H1 (cell line): ENCODE results near the gene BEAN1. TPM values are rescaled to one million over a fixed set of nuclear protein-coding genes. Genes with fewer than 3 reads are reported as not detected.

Experiments
- CTCF ChIA-PET: fragments of 300-600 bp; sonication (Branson Sonifier 250); formaldehyde crosslinking; loops from one replicate; lab custom pipeline; 2021; ENCODE audit not compliant: partially characterized antibody; lab: Charles Lee
- POLR2A ChIA-PET: fragments of 300-600 bp; sonication (Branson Sonifier 250); formaldehyde crosslinking; loops from one replicate; lab custom pipeline; 2021; ENCODE audit warnings: inconsistent platforms; ENCODE audit not compliant: partially characterized antibody; lab: Charles Lee
- DNase-seq, 2 experiments: peaks; one replicate each; pipeline versions ENCODE4 v3.0.0 to v3.0.0-alpha.2; 2010 to 2022; ENCODE audit warnings: low spot score in 2 of 2, low read depth in 1 of 2, mixed read lengths in 1 of 2
- FAIRE-seq: peaks from 2 replicates; lab custom pipeline; 2011; peaks lifted over from hg19 to GRCh38; lab: Jason Lieb, UNC
- H2AFZ ChIP-seq: 2 replicates; pipeline ENCODE4 v1.8.1; 2012; ENCODE audit warnings: low read length, inconsistent platforms
- H2AK5ac ChIP-seq: 2 replicates; pipeline ENCODE4 v1.6.1; 2013; ENCODE audit warnings: low read depth, low read length
- H2BK120ac ChIP-seq: replicated peaks from 2 replicates; pipeline ENCODE3; 2013; ENCODE audit warnings: low read depth, low read length, inconsistent platforms
- H2BK12ac ChIP-seq: 2 replicates; pipeline ENCODE4 v1.6.1; 2013; ENCODE audit warnings: low read depth, low read length
- H2BK15ac ChIP-seq: 2 replicates; pipeline ENCODE4 v1.6.1; 2013; ENCODE audit warnings: low read length
- H2BK20ac ChIP-seq: 2 replicates; pipeline ENCODE4 v1.6.1; 2013; ENCODE audit warnings: low read length
- H2BK5ac ChIP-seq: 2 replicates; pipeline ENCODE4 v1.6.1; 2013; ENCODE audit warnings: low read depth, low read length
- H3K14ac ChIP-seq: 2 replicates; pipeline ENCODE4 v1.6.1; 2013; ENCODE audit warnings: inconsistent platforms; ENCODE audit not compliant: insufficient read length
- H3K18ac ChIP-seq: 2 replicates; pipeline ENCODE4 v1.6.1; 2013; ENCODE audit warnings: low read length; ENCODE audit errors: extremely low read depth
- H3K23ac ChIP-seq: 2 replicates; pipeline ENCODE4 v1.6.1; 2013; ENCODE audit warnings: inconsistent platforms; ENCODE audit not compliant: insufficient read length
- H3K23me2 ChIP-seq: 2 replicates; pipeline ENCODE4 v1.6.1; 2013; ENCODE audit warnings: low read depth, low read length
- H3K27ac ChIP-seq: 2 replicates; pipeline ENCODE4 v1.6.1; 2011; ENCODE audit warnings: low read depth, low read length, inconsistent platforms
- H3K27me3 ChIP-seq, 4 experiments: replicated peaks in 1 of 4; 1 replicate in 1 of 4; 2 replicates in 3 of 4; pipeline versions ENCODE4 v1.6.1 to v1.8.1; 2011 to 2013; ENCODE audit warnings: low read length in 3 of 4, mild to moderate bottlenecking in 3 of 4, inconsistent platforms in 2 of 4, mixed read lengths in 2 of 4, moderate library complexity in 1 of 4; ENCODE audit not compliant: control insufficient read depth in 3 of 4, insufficient read depth in 3 of 4; ENCODE audit errors: extremely low read depth in 1 of 4
- H3K36me3 ChIP-seq, 4 experiments: 2 replicates each; pipeline versions ENCODE4 v1.6.1 to v1.8.1; 2011 to 2013; ENCODE audit warnings: mild to moderate bottlenecking in 4 of 4, low read length in 3 of 4, moderate library complexity in 2 of 4, control low read depth in 1 of 4, inconsistent platforms in 1 of 4; ENCODE audit not compliant: insufficient read depth in 4 of 4, control insufficient read depth in 2 of 4
- H3K4ac ChIP-seq: replicated peaks from 2 replicates; pipeline ENCODE3; 2013; ENCODE audit warnings: low read length, low read depth, mixed read lengths, inconsistent platforms; ENCODE audit not compliant: insufficient read length
- H3K4me1 ChIP-seq, 4 experiments: replicated peaks in 1 of 4; 1 replicate in 1 of 4; 2 replicates in 3 of 4; pipeline versions ENCODE4 v1.6.1 to v1.8.1; 2011 to 2013; ENCODE audit warnings: low read length in 3 of 4, inconsistent platforms in 2 of 4, mixed read lengths in 1 of 4; ENCODE audit not compliant: insufficient read depth in 4 of 4, control insufficient read depth in 3 of 4
- H3K4me2 ChIP-seq, 2 experiments: 2 replicates each; pipeline versions ENCODE4 v1.6.1 to v1.8.1; 2011 to 2013; ENCODE audit warnings: low read depth in 2 of 2, low read length in 2 of 2, control low read depth in 1 of 2, inconsistent platforms in 1 of 2, mild to moderate bottlenecking in 1 of 2; ENCODE audit not compliant: insufficient read depth in 1 of 2
- H3K4me3 ChIP-seq, 4 experiments: fragments of 200-600, 300-600 bp in 1 of 4; sonication (generic), shearing (Covaris generic), sonication (Bioruptor Twin) in 1 of 4; 2 replicates each; pipeline versions ENCODE4 v1.5.1 to v1.8.1; 2011 to 2016; ENCODE audit warnings: low read length in 4 of 4, low read depth in 3 of 4, control low read depth in 2 of 4, inconsistent platforms in 2 of 4, mild to moderate bottlenecking in 2 of 4, mixed read lengths in 1 of 4, moderate library complexity in 1 of 4; ENCODE audit not compliant: insufficient read depth in 2 of 4; ENCODE audit errors: extremely low read depth in 1 of 4
- H3K56ac ChIP-seq: replicated peaks from 2 replicates; pipeline ENCODE3; 2013; ENCODE audit warnings: low read depth, mild to moderate bottlenecking, mixed read lengths, low read length, inconsistent platforms; ENCODE audit not compliant: insufficient read length
- H3K79me1 ChIP-seq: 2 replicates; pipeline ENCODE4 v1.6.1; 2013; ENCODE audit warnings: low read depth, low read length, control low read depth
- H3K79me2 ChIP-seq, 2 experiments: 2 replicates each; pipeline versions ENCODE4 v1.6.1 to v1.8.1; 2012 to 2013; ENCODE audit warnings: low read length in 2 of 2, mild to moderate bottlenecking in 2 of 2, inconsistent platforms in 1 of 2; ENCODE audit not compliant: insufficient read depth in 2 of 2, control insufficient read depth in 1 of 2
- H3K9ac ChIP-seq, 4 experiments: replicated peaks in 1 of 4; 1 replicate in 1 of 4; 2 replicates in 3 of 4; pipeline versions ENCODE4 v1.6.1 to v1.8.1; 2011 to 2013; ENCODE audit warnings: low read depth in 3 of 4, low read length in 3 of 4, control low read depth in 2 of 4, mild to moderate bottlenecking in 2 of 4, moderate library complexity in 2 of 4, inconsistent platforms in 1 of 4; ENCODE audit errors: extremely low read depth in 1 of 4
- H3K9me3 ChIP-seq, 2 experiments: 2 replicates each; pipeline versions ENCODE4 v1.6.1 to v1.8.1; 2012 to 2013; ENCODE audit warnings: mild to moderate bottlenecking in 2 of 2, moderate library complexity in 2 of 2, control low read depth in 1 of 2, inconsistent platforms in 1 of 2, low read depth in 1 of 2, low read length in 1 of 2, mixed read lengths in 1 of 2; ENCODE audit not compliant: insufficient read depth in 2 of 2
- H4K20me1 ChIP-seq, 2 experiments: replicated peaks in 1 of 2; 2 replicates each; pipeline versions ENCODE3 to v1.8.1; 2011 to 2013; ENCODE audit warnings: inconsistent platforms in 2 of 2, low read length in 2 of 2, mild to moderate bottlenecking in 1 of 2; ENCODE audit not compliant: insufficient read depth in 2 of 2, control insufficient read depth in 1 of 2
- H4K5ac ChIP-seq: 2 replicates; pipeline ENCODE4 v1.6.1; 2013; ENCODE audit warnings: low read length, low read depth, mixed read lengths, inconsistent platforms; ENCODE audit not compliant: insufficient read length
- H4K8ac ChIP-seq: 2 replicates; pipeline ENCODE4 v1.8.0; 2013; ENCODE audit warnings: mild to moderate bottlenecking, moderate library complexity, low read length, inconsistent platforms; ENCODE audit not compliant: insufficient read depth; ENCODE audit errors: extremely low read depth
- H4K91ac ChIP-seq: replicated peaks from 2 replicates; pipeline ENCODE3; 2013; ENCODE audit warnings: low read length, mixed read lengths, inconsistent platforms; ENCODE audit not compliant: insufficient read length
- CREB1 ChIP-seq: IDR thresholded peaks from 2 replicates; pipeline ENCODE4 v1.6.1; 2012; ENCODE audit warnings: inconsistent platforms
- FOSL1 ChIP-seq: IDR thresholded peaks from 2 replicates; pipeline ENCODE4 v1.6.1; 2011; ENCODE audit warnings: mild to moderate bottlenecking, low read depth, low read length, moderate library complexity; ENCODE audit not compliant: insufficient read depth
- GABPA ChIP-seq: IDR thresholded peaks from 2 replicates; pipeline ENCODE4 v1.6.1; 2011; ENCODE audit warnings: mild to moderate bottlenecking, low read length, moderate library complexity, borderline replicate concordance; ENCODE audit not compliant: insufficient read depth
- KDM1A ChIP-seq: fragments of 200-600, 300-600 bp; sonication (generic); IDR thresholded peaks from 2 replicates; pipeline ENCODE4 v1.7.1; 2016; ENCODE audit warnings: mild to moderate bottlenecking, low read length, borderline replicate concordance
- KDM4A ChIP-seq: IDR thresholded peaks from one replicate; pipeline ENCODE4 v1.7.1; 2012; ENCODE audit warnings: low read depth, mild to moderate bottlenecking, moderate library complexity, low read length, inconsistent platforms; ENCODE audit not compliant: severe bottlenecking
- KDM5A ChIP-seq: fragments of 200-600 bp; IDR thresholded peaks from 2 replicates; pipeline ENCODE4 v1.7.1; 2012; ENCODE audit warnings: mild to moderate bottlenecking, low read length, inconsistent platforms, mixed read lengths
- POLR2AphosphoS5 ChIP-seq: IDR thresholded peaks from 2 replicates; pipeline ENCODE4 v1.6.1; 2011; ENCODE audit warnings: low read depth, low read length
- SIN3A ChIP-seq, 2 experiments: IDR thresholded peaks in 1 of 2; conservative IDR thresholded peaks in 1 of 2; 2 replicates each; pipeline ENCODE4 v1.6.1; 2011 to 2012; ENCODE audit warnings: low read length in 2 of 2, improper control_type of control experiment in 1 of 2, low read depth in 1 of 2, mild to moderate bottlenecking in 1 of 2
- SP1 ChIP-seq: IDR thresholded peaks from 2 replicates; pipeline ENCODE4 v1.6.1; 2011; ENCODE audit warnings: low read depth, low read length
- SP2 ChIP-seq: IDR thresholded peaks from 2 replicates; pipeline ENCODE4 v1.6.1; 2012; ENCODE audit warnings: mild to moderate bottlenecking, low read length, inconsistent platforms
- TEAD4 ChIP-seq: IDR thresholded peaks from 2 replicates; pipeline ENCODE4 v1.6.1; 2012; ENCODE audit warnings: low read depth, low read length, inconsistent platforms, mixed read lengths
- ZNF274 ChIP-seq: IDR thresholded peaks from 2 replicates; pipeline ENCODE4 v1.7.0; 2012; ENCODE audit warnings: low read length, borderline replicate concordance; ENCODE audit errors: extremely low read depth
- WGBS, 2 experiments: shearing (Covaris generic) in 1 of 2; methylation state at CpG; one replicate each; pipeline versions ENCODE4 v1.1.6 to v1.1.7; 2013 to 2015; ENCODE audit warnings: low lambda C conversion rate in 2 of 2, mixed read lengths in 2 of 2, inconsistent platforms in 1 of 2, low coverage in 1 of 2, missing lambda C conversion rate in 1 of 2; ENCODE audit not compliant: insufficient replicate concordance in 2 of 2, insufficient coverage in 1 of 2, insufficient read length in 1 of 2; ENCODE audit errors: extremely low coverage in 1 of 2, missing lambda C conversion rate in 1 of 2; 5-methylcytosine and 5-hydroxymethylcytosine counted together
- polyA plus RNA-seq, 7 experiments: library from polyadenylated mRNA; depleted of rRNA in 3 of 7; stranded (reverse) in 5 of 7; unstranded in 2 of 7; fragments of >200 nt in 5 of 7; fragments of 200-250 nt in 2 of 7; gene quantifications; 1 replicate in 5 of 7; 2 replicates in 1 of 7; 4 replicates in 1 of 7; pipeline versions ENCODE4 v1.2.1 to v1.2.3, GENCODE V29; 2011 to 2013; ENCODE audit warnings: missing spikeins in 2 of 7, mixed read lengths in 2 of 7
- total RNA-seq: library from RNA; stranded (reverse); fragmentation: NEBNext Ultra II Directional; extraction: Animal tissue kit (Norgen Biotek cat#: 25700); gene quantifications from 2 replicates; pipeline ENCODE4 v1.2.1, GENCODE V29; 2021
- TF ChIP-seq, protein P1 (sequence below): IDR thresholded peaks from 2 replicates; pipeline ENCODE4 v1.6.1; 2011; ENCODE audit warnings: low read depth, mild to moderate bottlenecking, low read length; ENCODE audit not compliant: insufficient read depth

The BEAN1 gene
- total and polyA plus RNA-seq, 2 of the 8 experiments (the other 6 are each of a cell fraction or from before 2014, with no cell fraction given): 0.08 TPM; not detected in 1

DNA sequence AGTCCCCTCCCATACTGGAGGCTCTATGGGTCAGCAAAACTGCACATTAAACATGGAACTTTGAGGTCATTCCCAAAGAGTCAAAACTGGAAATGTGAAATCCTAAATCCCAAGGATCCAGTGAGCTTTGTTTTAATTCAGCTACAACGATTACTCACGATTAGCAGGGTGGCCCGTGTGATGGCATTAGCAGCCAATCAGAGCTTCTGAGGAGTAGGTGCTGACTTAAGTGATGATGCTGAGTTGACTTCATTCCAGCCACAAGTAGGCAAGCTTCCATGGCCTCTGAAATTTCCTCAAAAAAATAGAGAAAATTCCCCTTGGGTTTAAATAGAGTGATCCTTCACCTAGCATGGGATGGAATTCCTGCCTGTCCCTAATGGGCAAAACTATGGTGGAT is 28.1 kb upstream of the BEAN1 start:
- no peak overlapping the region for H3K27ac ChIP-seq
- no peaks in the 10 kb centered on the region for H3K23me2 ChIP-seq
- no peak overlapping the region for H3K56ac ChIP-seq
- H3K36me3 ChIP-seq: no peaks in the 10 kb centered on the region
- no peak overlapping the region for H2BK120ac ChIP-seq
- no peaks in the 10 kb centered on the region for H3K9me3 ChIP-seq
- no peak overlapping the region for H3K9ac ChIP-seq
- no peaks in the 10 kb centered on the region for H4K20me1 ChIP-seq
- H3K4me1 ChIP-seq: peaks cover 0 to 5% (median 1%) of the 10 kb centered on the region in 4 experiments; a peak in 2 of 7 replicates
- DNase-seq (no peak), FAIRE-seq (no peak)
- no peak overlapping the region for H2BK12ac ChIP-seq
- no peak overlapping the region for H3K4ac ChIP-seq
- H4K91ac ChIP-seq: no peak overlapping the region
- no peak overlapping the region for H4K5ac ChIP-seq
- H4K8ac ChIP-seq: no peak overlapping the region
- 94% methylated on average over 3 of the region's 3 CpGs; no CpG with 5 or more reads in 1 of the 2 experiments for WGBS, 2 experiments
- H3K79me2 ChIP-seq: no peaks in the 10 kb centered on the region
- no peak overlapping the region; the same call in 1 of the 2 replicates for H2BK15ac ChIP-seq
- no peak overlapping the region for H3K23ac ChIP-seq
- no peaks in the 10 kb centered on the region; the same call in 1 of the 2 replicates for H3K79me1 ChIP-seq
- no peak overlapping the region for H3K4me3 ChIP-seq
- ChIA-PET POLR2A (interaction anchor here (1.0 kb wide), 1 partner anchor 30 kb away, joined by 4 read pairs; no protein-coding TSS in a partner anchor), CTCF (interaction anchor here (0.9 to 1.7 kb wide), 4 partner anchors 14 to 73 kb away, joined by 3 to 4 read pairs (median 3); no protein-coding TSS in a partner anchor)
- H2AFZ ChIP-seq: no peak overlapping the region
- H3K4me2 ChIP-seq: no peak overlapping the region
- no peaks in the 10 kb centered on the region; a peak in 1 of 7 replicates for H3K27me3 ChIP-seq
- H2BK20ac ChIP-seq: no peak overlapping the region
- H2AK5ac ChIP-seq: no peak overlapping the region
- H3K18ac ChIP-seq: no peak overlapping the region
- no peak overlapping the region for H3K14ac ChIP-seq
- H2BK5ac ChIP-seq: no peak overlapping the region
- TF ChIP-seq POLR2AphosphoS5: no peak
- TF ChIP-seq KDM5A: no peak
- no peak for TF ChIP-seq KDM1A
- TF ChIP-seq, protein P1, sequence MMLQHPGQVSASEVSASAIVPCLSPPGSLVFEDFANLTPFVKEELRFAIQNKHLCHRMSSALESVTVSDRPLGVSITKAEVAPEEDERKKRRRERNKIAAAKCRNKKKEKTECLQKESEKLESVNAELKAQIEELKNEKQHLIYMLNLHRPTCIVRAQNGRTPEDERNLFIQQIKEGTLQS: no peak
- TF ChIP-seq TEAD4: no peak
- no peak for TF ChIP-seq CREB1
- TF ChIP-seq KDM4A: no peak
- TF ChIP-seq SIN3A (conservative IDR thresholded peaks at IDR 0.05 in 1 of 2, IDR thresholded peaks at IDR 0.05 in 1 of 2; ENCODE audit: low read depth in 1 of 2, low read length in 2 of 2): no peak
- no peak for TF ChIP-seq ZNF274
- TF ChIP-seq GABPA: no peak
- TF ChIP-seq SP2: no peak
- TF ChIP-seq SP1: no peak
- no peak for TF ChIP-seq FOSL1
